ENCODE measurements around the gene PTPRQ.
A peak's percentile ranks its signal among the peaks of the same experiment; 100 is the strongest.

PTPRQ gene

DNA sequence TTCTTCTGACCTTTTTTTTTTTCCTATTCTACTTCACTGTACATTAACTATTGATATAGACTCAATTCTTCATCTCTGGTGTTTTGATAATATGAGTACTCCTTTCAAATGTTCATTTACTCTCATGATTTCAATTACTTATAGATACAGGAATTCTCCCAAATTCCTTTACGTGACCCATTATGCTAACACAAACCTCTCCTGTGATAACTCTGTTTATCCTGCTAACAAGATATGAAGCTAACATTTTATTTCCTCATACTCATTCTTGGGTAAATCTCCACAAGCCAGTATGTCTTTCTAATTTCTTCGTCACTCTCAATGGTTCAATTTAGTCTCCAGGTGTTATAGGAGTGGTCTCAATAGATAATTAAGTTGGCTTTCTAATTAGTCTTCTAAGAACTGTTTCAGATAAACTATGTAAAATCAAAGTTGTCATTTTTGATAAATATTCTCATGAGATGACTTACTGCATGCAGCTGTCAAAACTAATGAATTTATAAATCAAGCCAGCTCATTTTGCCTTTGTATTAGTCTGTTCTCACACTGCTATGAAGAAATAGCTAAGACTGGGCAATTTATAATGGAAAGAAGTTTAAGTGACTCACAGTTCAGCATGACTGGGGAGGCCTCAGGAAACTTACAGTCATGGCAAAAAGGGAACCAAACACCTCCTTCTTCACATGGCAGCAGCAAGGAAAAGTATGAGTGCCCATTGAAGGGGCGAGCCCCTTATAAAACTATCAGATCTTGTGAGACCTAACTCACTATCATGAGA lies 132.8 kb downstream of the PTPRQ start:
- TF ChIP-seq, protein P1, sequence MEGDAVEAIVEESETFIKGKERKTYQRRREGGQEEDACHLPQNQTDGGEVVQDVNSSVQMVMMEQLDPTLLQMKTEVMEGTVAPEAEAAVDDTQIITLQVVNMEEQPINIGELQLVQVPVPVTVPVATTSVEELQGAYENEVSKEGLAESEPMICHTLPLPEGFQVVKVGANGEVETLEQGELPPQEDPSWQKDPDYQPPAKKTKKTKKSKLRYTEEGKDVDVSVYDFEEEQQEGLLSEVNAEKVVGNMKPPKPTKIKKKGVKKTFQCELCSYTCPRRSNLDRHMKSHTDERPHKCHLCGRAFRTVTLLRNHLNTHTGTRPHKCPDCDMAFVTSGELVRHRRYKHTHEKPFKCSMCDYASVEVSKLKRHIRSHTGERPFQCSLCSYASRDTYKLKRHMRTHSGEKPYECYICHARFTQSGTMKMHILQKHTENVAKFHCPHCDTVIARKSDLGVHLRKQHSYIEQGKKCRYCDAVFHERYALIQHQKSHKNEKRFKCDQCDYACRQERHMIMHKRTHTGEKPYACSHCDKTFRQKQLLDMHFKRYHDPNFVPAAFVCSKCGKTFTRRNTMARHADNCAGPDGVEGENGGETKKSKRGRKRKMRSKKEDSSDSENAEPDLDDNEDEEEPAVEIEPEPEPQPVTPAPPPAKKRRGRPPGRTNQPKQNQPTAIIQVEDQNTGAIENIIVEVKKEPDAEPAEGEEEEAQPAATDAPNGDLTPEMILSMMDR (IDR thresholded peaks at IDR 0.05; ENCODE audit: control insufficient read depth, insufficient read depth, low read depth, low read length, missing control alignments): no peak
- DNase-seq (ENCODE audit: low read depth): no peak
- H3K4me3 ChIP-seq (ENCODE audit: control insufficient read depth, low read depth, low read length): no peak overlapping the region

DNA sequence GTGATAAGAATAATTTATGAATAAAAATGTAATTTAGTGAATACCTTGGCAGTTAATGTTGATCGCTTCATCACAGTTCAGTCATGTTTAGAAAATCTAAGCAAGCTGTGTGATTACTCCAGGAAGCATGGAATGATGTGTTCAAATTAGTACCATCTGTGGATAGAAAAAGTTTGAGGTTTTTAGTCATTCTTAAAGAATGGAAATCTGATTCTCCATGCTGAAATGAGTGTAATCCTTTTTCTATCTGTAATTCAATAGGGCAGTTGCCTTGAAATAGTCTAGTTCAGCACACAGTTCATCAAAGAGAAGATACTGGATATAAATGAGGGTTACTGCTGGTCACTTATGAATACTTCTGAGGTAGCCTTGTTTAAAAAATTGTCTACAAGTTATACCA lies 136.2 kb downstream of the PTPRQ start:
- no peak overlapping the region for H3K4me3 ChIP-seq (ENCODE audit: control insufficient read depth, low read depth, low read length)
- TF ChIP-seq, protein P1 (IDR thresholded peaks at IDR 0.05; ENCODE audit: control insufficient read depth, insufficient read depth, low read depth, low read length, missing control alignments): no peak
- peak; percentile 85 for DNase-seq (ENCODE audit: low read depth)

DNA sequence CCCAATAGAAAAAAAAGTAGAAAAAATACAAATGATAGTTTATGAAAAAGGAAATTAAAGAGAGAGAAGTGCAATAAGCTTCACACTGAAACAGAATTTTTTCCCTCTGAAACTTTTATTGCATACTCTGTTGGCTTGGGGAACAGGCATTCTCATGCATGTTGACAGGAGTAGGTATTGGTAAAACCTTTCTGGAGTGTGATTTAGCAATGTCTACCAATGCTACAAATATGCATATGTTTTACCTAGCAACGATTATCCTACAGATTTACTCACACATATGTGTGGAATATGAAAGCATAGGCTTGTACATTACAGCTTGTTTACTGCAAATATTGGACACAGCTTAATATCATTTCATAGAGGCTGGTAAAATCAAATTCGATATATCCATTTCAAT lies 137.7 kb downstream of the PTPRQ start:
- TF ChIP-seq, protein P1 (IDR thresholded peaks at IDR 0.05; ENCODE audit: control insufficient read depth, insufficient read depth, low read depth, low read length, missing control alignments): no peak
- DNase-seq (ENCODE audit: low read depth): no peak
- H3K4me3 ChIP-seq (ENCODE audit: control insufficient read depth, low read depth, low read length): no peak overlapping the region

DNA sequence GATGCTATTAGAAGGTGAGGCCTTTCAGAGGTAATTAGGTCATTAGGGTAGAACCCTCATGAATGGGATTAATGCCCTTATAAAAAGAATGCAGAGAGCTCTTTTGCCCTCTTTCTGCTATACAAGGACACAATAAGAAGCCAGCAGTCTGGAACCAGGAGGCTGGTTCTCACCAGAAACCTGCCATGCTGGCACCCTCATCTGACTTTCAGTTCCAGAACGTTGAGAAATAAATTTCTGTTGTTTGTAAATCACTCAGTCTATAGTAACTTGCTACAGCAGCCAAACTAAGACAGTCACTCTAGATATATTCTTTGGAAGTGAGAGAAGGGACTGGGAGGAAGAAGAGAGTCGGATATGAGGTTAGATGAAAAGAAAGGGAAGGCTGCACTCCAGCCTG lies 138.4 kb downstream of the PTPRQ start:
- TF ChIP-seq, protein P1 (IDR thresholded peaks at IDR 0.05; ENCODE audit: control insufficient read depth, insufficient read depth, low read depth, low read length, missing control alignments): no peak
- no peak for DNase-seq (ENCODE audit: low read depth)
- no peak overlapping the region for H3K4me3 ChIP-seq (ENCODE audit: control insufficient read depth, low read depth, low read length)

DNA sequence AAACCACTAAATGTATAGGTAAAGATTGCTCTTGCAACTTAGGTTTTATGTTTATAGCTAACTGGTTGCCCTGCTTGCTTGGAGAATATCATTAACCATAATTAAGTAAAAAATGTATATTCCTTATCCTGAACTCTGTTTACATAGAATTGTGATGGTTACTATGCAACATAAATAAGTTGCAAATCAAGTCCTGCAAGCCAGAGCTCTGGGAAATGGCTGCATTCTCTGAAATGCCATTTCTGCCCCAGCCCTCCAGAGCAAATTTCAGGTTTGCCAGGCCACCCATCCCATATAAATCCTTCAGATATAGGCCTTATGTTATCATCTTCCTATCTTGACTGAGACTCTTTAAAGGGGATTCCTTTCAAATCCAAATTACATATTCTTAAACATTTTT lies 145.0 kb downstream of the PTPRQ start:
- no peak for DNase-seq (ENCODE audit: low read depth)
- H3K4me3 ChIP-seq (ENCODE audit: control insufficient read depth, low read depth, low read length): no peak overlapping the region
- TF ChIP-seq, protein P1 (IDR thresholded peaks at IDR 0.05; ENCODE audit: control insufficient read depth, insufficient read depth, low read depth, low read length, missing control alignments): no peak

DNA sequence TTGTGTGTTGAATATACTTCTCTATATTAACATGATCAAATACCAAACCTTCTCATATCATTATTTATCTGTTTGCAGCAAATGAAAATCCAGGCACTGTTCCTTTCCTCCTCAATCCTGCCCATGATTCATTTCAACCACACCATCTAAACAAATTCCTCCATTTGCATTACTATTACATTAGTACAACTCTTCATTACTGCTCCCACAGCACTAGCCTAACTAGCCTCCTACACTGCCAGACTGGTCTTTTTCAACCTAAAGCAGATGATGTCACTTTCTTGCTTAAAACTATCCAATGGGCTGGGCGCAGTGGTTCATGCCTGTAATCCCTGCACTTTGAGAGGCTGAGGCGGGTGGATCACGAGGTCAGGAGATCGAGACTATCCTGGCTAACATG lies 146.1 kb downstream of the PTPRQ start:
- H3K4me3 ChIP-seq (ENCODE audit: control insufficient read depth, low read depth, low read length): no peak overlapping the region
- TF ChIP-seq, protein P1 (IDR thresholded peaks at IDR 0.05; ENCODE audit: control insufficient read depth, insufficient read depth, low read depth, low read length, missing control alignments): no peak
- no peak for DNase-seq (ENCODE audit: low read depth)
